ENCODE data around the gene OR5F1.

Gene OR5F1

GRCh38 chr11:55994525-55994924 lies at the start of gene OR5F1:
Gene OR5F1, minus strand, starts transcription at chr11:55994625. Its CDS starts 0 bp downstream, at chr11:55994625.
- in situ Hi-C loops (cut with HindIII; ENCODE audit: low sequenced_read_pairs), result no loop called here

- in situ Hi-C loops (cut with HindIII; ENCODE audit: low sequenced_read_pairs), result loop anchor here (5.0 kb wide), 1 partner anchor 70 kb away; no protein-coding TSS in a partner anchor
These were observed 32.9 kb upstream of the OR5F1 start, which contains the start of gene OR5AS1 for GRCh38 chr11:56027354-56027753. Gene OR5AS1, plus strand, starts transcription at chr11:56027654. Its CDS starts 2,765 bp downstream, at chr11:56030419.

- in situ Hi-C loops (cut with HindIII; ENCODE audit: low sequenced_read_pairs), result no loop called here
These were observed 19.4 kb upstream of the OR5F1 start for GRCh38 chr11:56013805-56014204.

- in situ Hi-C loops (cut with HindIII; ENCODE audit: low sequenced_read_pairs), result no loop called here
These were observed 16.3 kb upstream of the OR5F1 start for GRCh38 chr11:56010716-56011115.

GRCh38 chr11:55970935-55971334 lies 23.5 kb downstream of the OR5F1 start:
- in situ Hi-C loops (cut with HindIII; ENCODE audit: low sequenced_read_pairs), result no loop called here

GRCh38 chr11:55969845-55970244 lies 24.6 kb downstream of the OR5F1 start, which contains the start of gene OR10AG1:
Gene OR10AG1, minus strand, starts transcription at chr11:55969945. Its CDS starts 38 bp downstream, at chr11:55969907.
- in situ Hi-C loops (cut with HindIII; ENCODE audit: low sequenced_read_pairs), result no loop called here

GRCh38 chr11:55967914-55968313 lies 26.5 kb downstream of the OR5F1 start:
- in situ Hi-C loops (cut with HindIII; ENCODE audit: low sequenced_read_pairs), result no loop called here

- in situ Hi-C loops (cut with HindIII; ENCODE audit: low sequenced_read_pairs), result no loop called here
These were observed 28.0 kb downstream of the OR5F1 start for GRCh38 chr11:55966391-55966790.

GRCh38 chr11:55956521-55956920 lies 37.9 kb downstream of the OR5F1 start:
- in situ Hi-C loops (cut with HindIII; ENCODE audit: low sequenced_read_pairs), result loop anchor here (5.0 kb wide), 1 partner anchor 71 kb away; the partner anchor contains the start of gene OR5AS1

GRCh38 chr11:55949330-55949729 lies 45.1 kb downstream of the OR5F1 start:
- in situ Hi-C loops (cut with HindIII; ENCODE audit: low sequenced_read_pairs), result no loop called here
